GM23338 (cell line): Measurements from ENCODE around the gene AQP9. TPM values are rescaled to one million over a fixed set of nuclear protein-coding genes. Genes with fewer than 3 reads are reported as not detected.

Source experiments
- ATAC-seq: fragments of 200-7000 bp; cut with Tn5 transposase; 3 replicates; pipeline ENCODE4 v1.9.1; 2020
- DNase-seq: peaks from one replicate; pipeline ENCODE4 v3.0.0-alpha.2; 2015; ENCODE audit warnings: low spot score
- H2AFZ ChIP-seq: fragments of 200-600 bp; sonication (generic); 2 replicates; pipeline ENCODE4 v1.8.0; 2016; ENCODE audit warnings: antibody characterized with exemption, mild to moderate bottlenecking, moderate library complexity
- H3F3A ChIP-seq: fragments of 200-600 bp; sonication (generic); replicated peaks from 2 replicates; pipeline ENCODE4 v1.8.0; 2017; ENCODE audit warnings: antibody characterized with exemption, mixed run types, low read depth
- H3K27ac ChIP-seq: fragments of 200-600 bp; sonication (generic); 2 replicates; pipeline ENCODE4 v1.6.1; 2016; ENCODE audit warnings: low read depth
- H3K27me3 ChIP-seq: fragments of 200-600 bp; sonication (generic); 2 replicates; pipeline ENCODE4 v1.8.0; 2016; ENCODE audit warnings: mild to moderate bottlenecking, mixed run types, moderate library complexity; ENCODE audit not compliant: insufficient read depth
- H3K36me3 ChIP-seq: fragments of 200-600 bp; sonication (generic); 2 replicates; pipeline ENCODE4 v1.8.0; 2016; ENCODE audit warnings: mild to moderate bottlenecking; ENCODE audit not compliant: insufficient read depth
- H3K4me1 ChIP-seq: fragments of 200-600 bp; sonication (generic); 2 replicates; pipeline ENCODE4 v1.8.0; 2016; ENCODE audit warnings: mild to moderate bottlenecking, moderate library complexity; ENCODE audit not compliant: insufficient read depth
- H3K4me2 ChIP-seq: fragments of 200-600 bp; sonication (generic); 2 replicates; pipeline ENCODE4 v1.7.1; 2017; ENCODE audit warnings: mixed run types
- H3K4me3 ChIP-seq: fragments of 200-600 bp; sonication (generic); 2 replicates; pipeline ENCODE4 v1.6.1; 2016; ENCODE audit warnings: mixed run types
- H3K79me2 ChIP-seq: fragments of 200-600 bp; sonication (generic); replicated peaks from 2 replicates; pipeline ENCODE4 v1.8.0; 2017; ENCODE audit warnings: mild to moderate bottlenecking; ENCODE audit not compliant: insufficient read depth
- H3K9me2 ChIP-seq: fragments of 200-600 bp; sonication (generic); 2 replicates; pipeline ENCODE4 v1.8.0; 2017; ENCODE audit not compliant: insufficient read depth
- H4K20me1 ChIP-seq: fragments of 200-600 bp; sonication (generic); replicated peaks from 2 replicates; pipeline ENCODE4 v1.8.0; 2017; ENCODE audit warnings: mild to moderate bottlenecking; ENCODE audit not compliant: insufficient read depth
- H3K27ac Mint-ChIP-seq: 2 replicates; pipeline ENCODE4 v1.8.0; 2020; ENCODE audit warnings: inconsistent platforms, mild to moderate bottlenecking, moderate library complexity, mixed read lengths
- H3K27me3 Mint-ChIP-seq: 3 replicates; pipeline ENCODE4 v1.8.0; 2022; ENCODE audit warnings: low read depth, mild to moderate bottlenecking, moderate library complexity, mixed read lengths, inconsistent platforms; ENCODE audit not compliant: insufficient read depth, poor library complexity
- H3K36me3 Mint-ChIP-seq: 3 replicates; pipeline ENCODE4 v1.8.0; 2021; ENCODE audit warnings: low read depth, mild to moderate bottlenecking, inconsistent platforms, moderate library complexity, mixed read lengths
- H3K4me1 Mint-ChIP-seq: 3 replicates; pipeline ENCODE4 v1.8.0; 2020; ENCODE audit warnings: mild to moderate bottlenecking, inconsistent platforms, mixed read lengths
- H3K4me3 Mint-ChIP-seq: 3 replicates; pipeline ENCODE4 v1.8.0; 2021; ENCODE audit warnings: moderate library complexity, mild to moderate bottlenecking, inconsistent platforms, mixed read lengths
- H3K9me3 Mint-ChIP-seq: 3 replicates; pipeline ENCODE4 v1.8.0; 2020; ENCODE audit warnings: moderate library complexity, mild to moderate bottlenecking, inconsistent platforms, mixed read lengths
- EZH2 ChIP-seq: fragments of 200-600 bp; sonication (generic); IDR thresholded peaks from one replicate; pipeline ENCODE4 v1.8.0; 2017; ENCODE audit warnings: antibody characterized with exemption, mild to moderate bottlenecking, low read depth; ENCODE audit not compliant: unreplicated experiment
- EZH2phosphoT487 ChIP-seq: fragments of 200-600 bp; sonication (generic); IDR thresholded peaks from one replicate; pipeline ENCODE4 v1.8.1; 2018; ENCODE audit warnings: antibody characterized with exemption; ENCODE audit not compliant: unreplicated experiment
- ZNF462 ChIP-seq: fragments of 250-450 bp; sonication (Bioruptor Pico); IDR thresholded peaks from 2 replicates; pipeline ENCODE4 v1.5.0; 2020; ENCODE audit warnings: mild to moderate bottlenecking, moderate library complexity
- polyA plus RNA-seq: library from polyadenylated mRNA; unstranded; fragments of >200 nt; fragmentation: Nextera tagmentation; extraction: Ambion mirVana; gene quantifications from 2 replicates; pipeline ENCODE4 v1.2.1, GENCODE V29; 2016
- total RNA-seq: library from RNA; depleted of rRNA; stranded (reverse); fragments of >200 nt; shearing (Covaris generic); gene quantifications from 2 replicates; pipeline ENCODE4 v1.2.3, GENCODE V29; 2014
- TF ChIP-seq, protein P1 (sequence below): IDR thresholded peaks from one replicate; pipeline ENCODE4 v1.6.1; 2018; ENCODE audit warnings: antibody characterized with exemption; ENCODE audit not compliant: unreplicated experiment

Gene AQP9
- total and polyA plus RNA-seq, 2 experiments from 2014 or later: not detected

DNA sequence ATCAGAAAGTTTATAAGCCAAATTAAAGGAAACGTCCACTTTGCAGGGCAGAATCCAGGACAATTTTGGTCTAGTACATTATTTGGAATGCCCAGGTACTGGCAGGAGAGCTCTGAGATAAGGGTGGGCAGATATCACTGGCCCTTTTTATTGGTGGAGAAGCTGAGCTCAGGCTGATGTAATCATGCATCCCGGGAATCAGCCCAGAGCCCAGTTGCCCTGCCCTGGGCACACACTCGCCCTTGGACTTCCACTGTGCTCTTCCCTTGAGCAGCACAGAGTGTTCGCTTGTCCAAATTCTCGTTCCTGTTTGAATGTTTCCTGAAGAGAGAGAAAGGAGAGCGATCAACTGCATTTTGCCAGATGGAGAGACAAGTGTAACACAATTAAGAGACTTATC, 3.7 kb downstream of the AQP9 start (continued):
- no peak for TF ChIP-seq ZNF462

DNA sequence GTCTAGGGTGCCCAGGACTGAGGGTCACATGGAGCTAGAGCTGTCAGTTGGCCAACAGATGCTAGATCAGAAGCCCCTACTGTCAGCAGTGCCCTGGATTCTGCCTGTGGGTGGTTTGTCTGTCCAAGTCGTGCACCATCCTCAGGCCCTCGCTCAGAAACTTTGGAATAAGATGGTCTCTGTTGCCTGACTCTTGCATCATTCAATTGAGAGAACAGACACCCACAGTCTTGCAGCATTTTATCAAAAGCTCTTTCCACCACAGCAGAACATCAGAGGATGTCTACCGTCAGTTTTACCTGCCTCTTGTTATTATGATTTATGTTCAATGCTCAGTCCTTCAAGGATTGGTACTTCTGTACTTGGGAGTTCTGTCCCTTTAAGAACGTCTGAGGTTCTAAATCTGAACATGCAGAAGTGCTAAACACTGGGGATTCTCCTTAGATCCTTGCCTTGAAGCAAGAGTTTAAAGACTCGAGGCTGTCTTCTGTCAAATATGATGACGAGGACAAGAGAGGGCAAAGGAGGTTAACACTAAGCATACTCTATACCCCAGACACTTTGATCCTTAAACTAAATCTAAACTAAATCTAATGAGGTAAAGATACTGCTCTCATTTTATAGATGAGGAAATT, 4.8 kb downstream of the AQP9 start:
- no peaks in the 10 kb centered on the region for H3K9me3 Mint-ChIP-seq

More for the DNA sequence above, 4.8 kb downstream of the AQP9 start:
- no peak overlapping the region for H3K27ac ChIP-seq
- peaks cover 7% of the 10 kb centered on the region; the same call in 1 of the 2 replicates for H3K9me2 ChIP-seq
- no peaks in the 10 kb centered on the region for H3K27me3 ChIP-seq
- H3K4me2 ChIP-seq: no peak overlapping the region
- Mint-ChIP-seq H3K36me3 (no peaks in the 10 kb centered on the region), H3K27me3 (peaks cover 2% of the 10 kb centered on the region), H3K4me1 (peaks cover 11% of the 10 kb centered on the region), H3K4me3 (no peak overlapping the region), H3K27ac (no peak overlapping the region)
- peaks cover 9% of the 10 kb centered on the region; the same call in 1 of the 2 replicates for H3K4me1 ChIP-seq
- no peaks in the 10 kb centered on the region for H3K36me3 ChIP-seq
- H3F3A ChIP-seq: no peaks in the 10 kb centered on the region
- DNase-seq (no peak), ATAC-seq (no peak)
- TF ChIP-seq EZH2phosphoT487: no peak
- TF ChIP-seq ZNF462: no peak
- TF ChIP-seq EZH2: no peak
- TF ChIP-seq, protein P1, sequence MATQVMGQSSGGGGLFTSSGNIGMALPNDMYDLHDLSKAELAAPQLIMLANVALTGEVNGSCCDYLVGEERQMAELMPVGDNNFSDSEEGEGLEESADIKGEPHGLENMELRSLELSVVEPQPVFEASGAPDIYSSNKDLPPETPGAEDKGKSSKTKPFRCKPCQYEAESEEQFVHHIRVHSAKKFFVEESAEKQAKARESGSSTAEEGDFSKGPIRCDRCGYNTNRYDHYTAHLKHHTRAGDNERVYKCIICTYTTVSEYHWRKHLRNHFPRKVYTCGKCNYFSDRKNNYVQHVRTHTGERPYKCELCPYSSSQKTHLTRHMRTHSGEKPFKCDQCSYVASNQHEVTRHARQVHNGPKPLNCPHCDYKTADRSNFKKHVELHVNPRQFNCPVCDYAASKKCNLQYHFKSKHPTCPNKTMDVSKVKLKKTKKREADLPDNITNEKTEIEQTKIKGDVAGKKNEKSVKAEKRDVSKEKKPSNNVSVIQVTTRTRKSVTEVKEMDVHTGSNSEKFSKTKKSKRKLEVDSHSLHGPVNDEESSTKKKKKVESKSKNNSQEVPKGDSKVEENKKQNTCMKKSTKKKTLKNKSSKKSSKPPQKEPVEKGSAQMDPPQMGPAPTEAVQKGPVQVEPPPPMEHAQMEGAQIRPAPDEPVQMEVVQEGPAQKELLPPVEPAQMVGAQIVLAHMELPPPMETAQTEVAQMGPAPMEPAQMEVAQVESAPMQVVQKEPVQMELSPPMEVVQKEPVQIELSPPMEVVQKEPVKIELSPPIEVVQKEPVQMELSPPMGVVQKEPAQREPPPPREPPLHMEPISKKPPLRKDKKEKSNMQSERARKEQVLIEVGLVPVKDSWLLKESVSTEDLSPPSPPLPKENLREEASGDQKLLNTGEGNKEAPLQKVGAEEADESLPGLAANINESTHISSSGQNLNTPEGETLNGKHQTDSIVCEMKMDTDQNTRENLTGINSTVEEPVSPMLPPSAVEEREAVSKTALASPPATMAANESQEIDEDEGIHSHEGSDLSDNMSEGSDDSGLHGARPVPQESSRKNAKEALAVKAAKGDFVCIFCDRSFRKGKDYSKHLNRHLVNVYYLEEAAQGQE: no peak
- H4K20me1 ChIP-seq: no peaks in the 10 kb centered on the region
- H3K4me3 ChIP-seq: no peak overlapping the region
- H3K79me2 ChIP-seq: no peaks in the 10 kb centered on the region
- H2AFZ ChIP-seq: no peak overlapping the region
